Measurements from ENCODE around the gene NCEH1. TPM values are rescaled to one million over a fixed set of nuclear protein-coding genes. Genes with fewer than 3 reads are reported as not detected.

The NCEH1 gene
- total RNA-seq, 1 donor from 2014 or later, result 6.6 TPM

- Mint-ChIP-seq H3K9me3 (ENCODE audit: unreplicated experiment) (no peaks in the 10 kb centered on the region), H3K4me1 (ENCODE audit: unreplicated experiment) (peaks cover 11% of the 10 kb centered on the region), H3K36me3 (ENCODE audit: low read depth, unreplicated experiment) (peaks cover 5% of the 10 kb centered on the region), H3K27me3 (ENCODE audit: unreplicated experiment) (no peaks in the 10 kb centered on the region), H3K4me3 (ENCODE audit: unreplicated experiment) (no peak overlapping the region), H3K27ac (ENCODE audit: unreplicated experiment) (no peak overlapping the region)
- no peak for DNase-seq (ENCODE audit: low spot score)
- TF ChIP-seq CTCF (IDR thresholded peaks at IDR 0.05; ENCODE audit: unreplicated experiment), result no peak
Observed at GRCh38 chr3:172617976-172618375, 92.9 kb downstream of the NCEH1 start.

- H3K9me3 Mint-ChIP-seq (ENCODE audit: unreplicated experiment), result no peaks in the 10 kb centered on the region
- H3K27me3 Mint-ChIP-seq (ENCODE audit: unreplicated experiment), result no peaks in the 10 kb centered on the region
- H3K4me3 Mint-ChIP-seq (ENCODE audit: unreplicated experiment), result no peak overlapping the region
- no peak for TF ChIP-seq CTCF (IDR thresholded peaks at IDR 0.05; ENCODE audit: unreplicated experiment)
- DNase-seq (ENCODE audit: low spot score), result no peak
- H3K27ac Mint-ChIP-seq (ENCODE audit: unreplicated experiment), result no peak overlapping the region
- H3K4me1 Mint-ChIP-seq (ENCODE audit: unreplicated experiment), result peaks cover 4% of the 10 kb centered on the region
- peaks cover 5% of the 10 kb centered on the region for H3K36me3 Mint-ChIP-seq (ENCODE audit: low read depth, unreplicated experiment)
Observed at GRCh38 chr3:172617013-172617706, 93.7 kb downstream of the NCEH1 start.

- no peaks in the 10 kb centered on the region for H3K9me3 Mint-ChIP-seq (ENCODE audit: unreplicated experiment)
Observed at GRCh38 chr3:172616031-172616461, 94.8 kb downstream of the NCEH1 start.

GRCh38 chr3:172615296-172615695 is 95.6 kb downstream of the NCEH1 start:
- peaks cover 5% of the 10 kb centered on the region for H3K36me3 Mint-ChIP-seq (ENCODE audit: low read depth, unreplicated experiment)
- H3K27ac Mint-ChIP-seq (ENCODE audit: unreplicated experiment), result no peak overlapping the region
- DNase-seq (ENCODE audit: low spot score), result no peak
- peak overlapping the region; percentile 59 for H3K4me3 Mint-ChIP-seq (ENCODE audit: unreplicated experiment)
- H3K27me3 Mint-ChIP-seq (ENCODE audit: unreplicated experiment), result no peaks in the 10 kb centered on the region
- no peaks in the 10 kb centered on the region for H3K4me1 Mint-ChIP-seq (ENCODE audit: unreplicated experiment)
- no peak for TF ChIP-seq CTCF (IDR thresholded peaks at IDR 0.05; ENCODE audit: unreplicated experiment)
- no peaks in the 10 kb centered on the region for H3K9me3 Mint-ChIP-seq (ENCODE audit: unreplicated experiment)

More at GRCh38 chr3:172616031-172616461, 94.8 kb downstream of the NCEH1 start:
- no peak overlapping the region for H3K4me3 Mint-ChIP-seq (ENCODE audit: unreplicated experiment)
- TF ChIP-seq CTCF (IDR thresholded peaks at IDR 0.05; ENCODE audit: unreplicated experiment), result no peak
- no peaks in the 10 kb centered on the region for H3K4me1 Mint-ChIP-seq (ENCODE audit: unreplicated experiment)
- H3K27ac Mint-ChIP-seq (ENCODE audit: unreplicated experiment), result no peak overlapping the region
- H3K36me3 Mint-ChIP-seq (ENCODE audit: low read depth, unreplicated experiment), result peaks cover 5% of the 10 kb centered on the region
- no peak for DNase-seq (ENCODE audit: low spot score)
- no peaks in the 10 kb centered on the region for H3K27me3 Mint-ChIP-seq (ENCODE audit: unreplicated experiment)
